Smooth muscle cell (in vitro differentiated cells): ENCODE data around the gene OLFML2A. TPM values are rescaled to one million over a fixed set of nuclear protein-coding genes. Genes with fewer than 3 reads are reported as not detected.

Experiments used
- DNase-seq: peaks from one replicate; lab custom pipeline; 2025; ENCODE audit not compliant: unreplicated experiment; lab: John Stamatoyannopoulos, UW
- H2AFZ ChIP-seq: fragments of 200-600 bp; sonication (generic); 2 replicates; pipeline ENCODE4 v1.6.0; 2016; ENCODE audit warnings: antibody characterized with exemption, low read depth, mild to moderate bottlenecking
- H3F3A ChIP-seq: fragments of 200-600 bp; sonication (generic); 2 replicates; pipeline ENCODE4 v1.6.0; 2017; ENCODE audit warnings: antibody characterized with exemption, low read depth
- H3K27ac ChIP-seq: fragments of 200-600 bp; sonication (generic); 2 replicates; pipeline ENCODE4 v1.5.1; 2016; ENCODE audit warnings: low read depth, mild to moderate bottlenecking
- H3K27me3 ChIP-seq: fragments of 200-600 bp; sonication (generic); 2 replicates; pipeline ENCODE4 v1.6.1; 2016; ENCODE audit warnings: low read depth, mild to moderate bottlenecking
- H3K36me3 ChIP-seq: fragments of 200-600 bp; sonication (generic); 2 replicates; pipeline ENCODE4 v1.5.1; 2016; ENCODE audit warnings: low read depth
- H3K4me1 ChIP-seq: fragments of 200-600 bp; sonication (generic); 2 replicates; pipeline ENCODE4 v1.5.1; 2016; ENCODE audit warnings: low read depth
- H3K4me2 ChIP-seq: fragments of 200-600 bp; sonication (generic); 2 replicates; pipeline ENCODE4 v1.6.0; 2016; ENCODE audit warnings: mild to moderate bottlenecking
- H3K4me3 ChIP-seq: fragments of 200-600 bp; sonication (generic); 2 replicates; pipeline ENCODE4 v1.5.1; 2016; ENCODE audit warnings: mild to moderate bottlenecking
- H3K79me2 ChIP-seq: fragments of 200-600 bp; sonication (generic); 2 replicates; pipeline ENCODE4 v1.6.0; 2016; ENCODE audit warnings: low read depth, mild to moderate bottlenecking
- H3K9ac ChIP-seq: fragments of 200-600 bp; sonication (generic); 2 replicates; pipeline ENCODE4 v1.6.0; 2016; ENCODE audit warnings: low read depth
- H3K9me3 ChIP-seq: fragments of 200-600 bp; sonication (generic); replicated peaks from 2 replicates; pipeline ENCODE4 v1.5.1; 2016; ENCODE audit warnings: low read depth
- H4K20me1 ChIP-seq: fragments of 200-600 bp; sonication (generic); 2 replicates; pipeline ENCODE4 v1.6.0; 2016; ENCODE audit warnings: low read depth
- WGBS: methylation state at CpG from one replicate; pipeline ENCODE4 v1.1.7; 2016; ENCODE audit warnings: low lambda C conversion rate; 5-methylcytosine and 5-hydroxymethylcytosine counted together
- polyA plus RNA-seq: library from polyadenylated mRNA; unstranded; fragments of >200 nt; fragmentation: Nextera tagmentation; extraction: Ambion mirVana; gene quantifications from 2 replicates; pipeline ENCODE4 v1.2.1, GENCODE V29; 2016
- total RNA-seq: library from RNA; depleted of rRNA; stranded (reverse); fragments of >200 nt; gene quantifications from 2 replicates; pipeline ENCODE4 v1.2.3, GENCODE V29; 2014
- TF ChIP-seq, protein P1 (sequence below): fragments of 200-600 bp; sonication (generic); IDR thresholded peaks from 2 replicates; pipeline ENCODE4 v1.5.1; 2017; ENCODE audit warnings: borderline replicate concordance, mild to moderate bottlenecking, antibody characterized with exemption; ENCODE audit not compliant: insufficient read depth, poor library complexity, severe bottlenecking

The OLFML2A gene
- total and polyA plus RNA-seq, 2 experiments from 2014 or later = 3.5 to 17.0 TPM

- Histone ChIP-seq H3K4me1 (no peaks in the 10 kb centered on the region), H3K4me2 (no peak overlapping the region), H3F3A (no peaks in the 10 kb centered on the region), H3K27ac (no peak overlapping the region), H4K20me1 (no peaks in the 10 kb centered on the region), H3K9me3 (no peaks in the 10 kb centered on the region), H3K4me3 (no peak overlapping the region), H3K79me2 (no peaks in the 10 kb centered on the region), H3K27me3 (no peaks in the 10 kb centered on the region), H3K9ac (no peak overlapping the region), H2AFZ (no peak overlapping the region), H3K36me3 (no peaks in the 10 kb centered on the region)
- no peak for DNase-seq
- TF ChIP-seq, protein P1, sequence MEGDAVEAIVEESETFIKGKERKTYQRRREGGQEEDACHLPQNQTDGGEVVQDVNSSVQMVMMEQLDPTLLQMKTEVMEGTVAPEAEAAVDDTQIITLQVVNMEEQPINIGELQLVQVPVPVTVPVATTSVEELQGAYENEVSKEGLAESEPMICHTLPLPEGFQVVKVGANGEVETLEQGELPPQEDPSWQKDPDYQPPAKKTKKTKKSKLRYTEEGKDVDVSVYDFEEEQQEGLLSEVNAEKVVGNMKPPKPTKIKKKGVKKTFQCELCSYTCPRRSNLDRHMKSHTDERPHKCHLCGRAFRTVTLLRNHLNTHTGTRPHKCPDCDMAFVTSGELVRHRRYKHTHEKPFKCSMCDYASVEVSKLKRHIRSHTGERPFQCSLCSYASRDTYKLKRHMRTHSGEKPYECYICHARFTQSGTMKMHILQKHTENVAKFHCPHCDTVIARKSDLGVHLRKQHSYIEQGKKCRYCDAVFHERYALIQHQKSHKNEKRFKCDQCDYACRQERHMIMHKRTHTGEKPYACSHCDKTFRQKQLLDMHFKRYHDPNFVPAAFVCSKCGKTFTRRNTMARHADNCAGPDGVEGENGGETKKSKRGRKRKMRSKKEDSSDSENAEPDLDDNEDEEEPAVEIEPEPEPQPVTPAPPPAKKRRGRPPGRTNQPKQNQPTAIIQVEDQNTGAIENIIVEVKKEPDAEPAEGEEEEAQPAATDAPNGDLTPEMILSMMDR = no peak
- WGBS = 90% methylated on average over 2 of the region's 2 CpGs
Observed at GRCh38 chr9:124789531-124789930, 12.6 kb downstream of the OLFML2A start.

DNA sequence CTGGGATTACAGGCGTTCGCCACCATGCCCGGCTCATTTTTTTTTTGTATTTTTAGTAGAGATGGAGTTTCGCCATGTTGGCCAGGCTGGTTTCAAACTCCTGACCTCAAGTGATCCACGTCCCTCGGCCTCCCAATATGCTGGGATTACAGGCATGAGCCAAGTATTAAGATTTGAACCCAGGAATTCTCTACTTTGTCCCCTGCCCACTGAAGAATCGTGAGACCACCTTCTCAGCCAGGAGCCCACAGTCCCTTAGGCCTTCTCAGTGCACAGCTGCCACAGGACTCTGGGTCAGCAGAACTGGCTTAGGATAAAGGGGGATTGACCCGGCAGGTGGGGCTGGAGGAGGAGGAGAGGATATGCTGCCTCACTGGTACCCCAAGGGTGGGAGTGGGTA, 13.4 kb downstream of the OLFML2A start:
- no peaks in the 10 kb centered on the region for H3K4me1 ChIP-seq
- no peak overlapping the region for H3K27ac ChIP-seq
- no peaks in the 10 kb centered on the region for H3K9me3 ChIP-seq
- DNase-seq = no peak
- H4K20me1 ChIP-seq = no peaks in the 10 kb centered on the region
- no peak overlapping the region for H3K4me2 ChIP-seq
- H3F3A ChIP-seq = no peaks in the 10 kb centered on the region
- H3K27me3 ChIP-seq = no peaks in the 10 kb centered on the region
- H3K36me3 ChIP-seq = no peaks in the 10 kb centered on the region
- TF ChIP-seq, protein P1 = no peak
- H3K9ac ChIP-seq = no peak overlapping the region
- WGBS = 94% methylated on average over 8 of the region's 8 CpGs
- no peak overlapping the region for H2AFZ ChIP-seq
- H3K4me3 ChIP-seq = no peak overlapping the region
- no peaks in the 10 kb centered on the region for H3K79me2 ChIP-seq

GRCh38 chr9:124790801-124791505, 14.0 kb downstream of the OLFML2A start:
- H3K4me1 ChIP-seq = no peaks in the 10 kb centered on the region
- no peaks in the 10 kb centered on the region for H3F3A ChIP-seq
- WGBS = 96% methylated on average over 5 of the region's 5 CpGs
- no peak overlapping the region for H3K4me3 ChIP-seq
- no peaks in the 10 kb centered on the region for H3K79me2 ChIP-seq
- no peak overlapping the region for H3K27ac ChIP-seq
- H2AFZ ChIP-seq = no peak overlapping the region
- H4K20me1 ChIP-seq = no peaks in the 10 kb centered on the region
- H3K9me3 ChIP-seq = no peaks in the 10 kb centered on the region
- no peaks in the 10 kb centered on the region for H3K27me3 ChIP-seq
- TF ChIP-seq, protein P1 = no peak
- no peak overlapping the region for H3K9ac ChIP-seq
- H3K36me3 ChIP-seq = no peaks in the 10 kb centered on the region
- DNase-seq = no peak
- H3K4me2 ChIP-seq = no peak overlapping the region
